ENCODE measurements around the gene METTL13. TPM values are rescaled to one million over a fixed set of nuclear protein-coding genes. Genes with fewer than 3 reads are reported as not detected.

METTL13 gene
- total and polyA plus RNA-seq, 2 of the 4 experiments (the other 2 are of a cell fraction) = 25.1 to 26.3 TPM

GRCh38 chr1:171739656-171740055 lies 41.8 kb upstream of the METTL13 start:
- no peak overlapping the region for H3K18ac ChIP-seq (ENCODE audit: low read depth, low read length)
- no peak overlapping the region for H3K9ac ChIP-seq (ENCODE audit: low read depth, low read length)
- peak overlapping the region; percentile 46; the same call in 1 of the 2 replicates for H4K5ac ChIP-seq (ENCODE audit: low read depth, low read length)
- no peaks in the 10 kb centered on the region for H3K9me3 ChIP-seq (ENCODE audit: control insufficient read depth, insufficient read depth, low read length)
- peaks cover 8% of the 10 kb centered on the region; the same call in 1 of the 2 replicates for H3K4me1 ChIP-seq (ENCODE audit: control insufficient read depth, insufficient read depth, low read length)
- no peak overlapping the region for H2AK5ac ChIP-seq (ENCODE audit: low read depth, low read length)
- TF ChIP-seq FOS (IDR thresholded peaks at IDR 0.05; ENCODE audit: low read depth, low read length) (peak; percentile 51), USF2 (IDR thresholded peaks at IDR 0.05; ENCODE audit: low read depth, low read length) (no peak), NFE2L2 (IDR thresholded peaks at IDR 0.05; ENCODE audit: low read depth, low read length) (no peak), CTCF (conservative IDR thresholded peaks at IDR 0.05; ENCODE audit: low read depth, low read length) (no peak)
- no peaks in the 10 kb centered on the region; the same call in 1 of the 2 replicates for H4K20me1 ChIP-seq (ENCODE audit: insufficient read depth, low read length)
- no peak overlapping the region for H2AK9ac ChIP-seq (replicated peaks; ENCODE audit: low read depth, low read length, poor library complexity)
- WGBS, 2 experiments (ENCODE audit: extremely low coverage in 2 of 2, insufficient read length in 1 of 2) = no CpG with 5 or more reads among the region's 2 CpGs
- 0 out of 2 replicates have a peak overlapping the region, but pooled peaks have one; percentile 42 for H2BK120ac ChIP-seq (ENCODE audit: low read depth, low read length)
- H3K27me3 ChIP-seq (ENCODE audit: control insufficient read depth, insufficient read depth, low read length) = no peaks in the 10 kb centered on the region
- H2BK20ac ChIP-seq (ENCODE audit: low read depth, low read length) = peak overlapping the region; percentile 49
- intact Hi-C loops (cut with micrococcal nuclease) (loop anchor here (5.0 kb wide), 1 partner anchor 243 kb away; no protein-coding TSS in a partner anchor), in situ Hi-C loops (cut with MboI; ENCODE audit: low sequenced_read_pairs) (no loop called here), dilution Hi-C loops (cut with HindIII; ENCODE audit: low sequenced_read_pairs, unreplicated experiment) (no loop called here)
- H4K8ac ChIP-seq (ENCODE audit: low read depth in 2 of 2, low read length in 2 of 2) = peak overlapping the region in 1 of 2 experiments; percentile 46; a peak in 1 of 4 replicates
- H3K79me1 ChIP-seq (ENCODE audit: low read depth in 1 of 2, low read length in 2 of 2) = peaks cover 18 to 34% of the 10 kb centered on the region in 2 experiments
- POLR2A ChIA-PET (ENCODE audit: unreplicated experiment) = interaction anchor here (1.1 kb wide), 1 partner anchor 15 kb away, joined by 4 read pairs; no protein-coding TSS in a partner anchor
- CTCF ChIA-PET = interaction anchor here (1.4 kb wide), 1 partner anchor 95 kb away, joined by 4 read pairs; no protein-coding TSS in a partner anchor
- peak overlapping the region; percentile 76; the same call in 1 of the 2 replicates for H3K4ac ChIP-seq (ENCODE audit: low read depth, low read length)
- H3K36me3 ChIP-seq (ENCODE audit: control insufficient read depth, insufficient read depth, low read length) = peaks cover 15% of the 10 kb centered on the region
- no peak overlapping the region for H2AFZ ChIP-seq (replicated peaks; ENCODE audit: low read length, poor library complexity)
- H3K9me1 ChIP-seq (ENCODE audit: insufficient read depth, low read length) = peaks cover 3% of the 10 kb centered on the region; the same call in 1 of the 2 replicates
- H3K27ac ChIP-seq (ENCODE audit: insufficient read depth, low read length) = peak overlapping the region; percentile 43; the same call in 1 of the 2 replicates
- peak overlapping the region; percentile 72 for H2BK5ac ChIP-seq (ENCODE audit: low read depth, low read length, poor library complexity, severe bottlenecking)
- 0 out of 2 replicates have a peak overlapping the region, but pooled peaks have one; percentile 40 for H3K14ac ChIP-seq (replicated peaks; ENCODE audit: low read depth, low read length)
- peak overlapping the region; percentile 98; the same call in 1 of the 2 replicates for H3K4me2 ChIP-seq (ENCODE audit: low read depth, low read length)
- H3K56ac ChIP-seq (ENCODE audit: extremely low read depth, insufficient read depth, low read length) = no peak overlapping the region
- H4K91ac ChIP-seq (ENCODE audit: insufficient read depth, low read depth, low read length) = no peak overlapping the region
- no peak for ATAC-seq (ENCODE audit: low read depth)
- H3K4me3 ChIP-seq (ENCODE audit: insufficient read depth, low read depth, low read length) = no peak overlapping the region
- BruUV-seq (replicated peaks) = no TSS peak
- no peak overlapping the region for H3K23ac ChIP-seq (ENCODE audit: low read depth, low read length)
- H2BK15ac ChIP-seq (ENCODE audit: low read depth, low read length) = peak overlapping the region; percentile 43; the same call in 1 of the 3 replicates
- DNase-seq = peak; percentile 53
